Measurements from ENCODE around the gene PTPRZ1.

The PTPRZ1 gene

GRCh38 chr7:122072924-122073599 lies 200.1 kb downstream of the PTPRZ1 start:
- TF ChIP-seq SPI1 (IDR thresholded peaks at IDR 0.05; ENCODE audit: borderline replicate concordance, low read depth) (no peak), REST (IDR thresholded peaks at IDR 0.05; ENCODE audit: insufficient replicate concordance, low read depth) (no peak), POLR2AphosphoS5 (IDR thresholded peaks at IDR 0.05; ENCODE audit: low read depth) (no peak), GABPA (IDR thresholded peaks at IDR 0.05; ENCODE audit: low read depth) (no peak)
- TF ChIP-seq, protein P1, sequence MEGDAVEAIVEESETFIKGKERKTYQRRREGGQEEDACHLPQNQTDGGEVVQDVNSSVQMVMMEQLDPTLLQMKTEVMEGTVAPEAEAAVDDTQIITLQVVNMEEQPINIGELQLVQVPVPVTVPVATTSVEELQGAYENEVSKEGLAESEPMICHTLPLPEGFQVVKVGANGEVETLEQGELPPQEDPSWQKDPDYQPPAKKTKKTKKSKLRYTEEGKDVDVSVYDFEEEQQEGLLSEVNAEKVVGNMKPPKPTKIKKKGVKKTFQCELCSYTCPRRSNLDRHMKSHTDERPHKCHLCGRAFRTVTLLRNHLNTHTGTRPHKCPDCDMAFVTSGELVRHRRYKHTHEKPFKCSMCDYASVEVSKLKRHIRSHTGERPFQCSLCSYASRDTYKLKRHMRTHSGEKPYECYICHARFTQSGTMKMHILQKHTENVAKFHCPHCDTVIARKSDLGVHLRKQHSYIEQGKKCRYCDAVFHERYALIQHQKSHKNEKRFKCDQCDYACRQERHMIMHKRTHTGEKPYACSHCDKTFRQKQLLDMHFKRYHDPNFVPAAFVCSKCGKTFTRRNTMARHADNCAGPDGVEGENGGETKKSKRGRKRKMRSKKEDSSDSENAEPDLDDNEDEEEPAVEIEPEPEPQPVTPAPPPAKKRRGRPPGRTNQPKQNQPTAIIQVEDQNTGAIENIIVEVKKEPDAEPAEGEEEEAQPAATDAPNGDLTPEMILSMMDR (IDR thresholded peaks at IDR 0.05; ENCODE audit: insufficient read depth, low read length), result no peak
- H3K27ac ChIP-seq (replicated peaks), result no peak overlapping the region
- H3K4me3 ChIP-seq (replicated peaks; ENCODE audit: insufficient read depth, low read length), result no peak overlapping the region
- H3K27me3 ChIP-seq (ENCODE audit: insufficient read depth, poor library complexity, severe bottlenecking), result no peaks in the 10 kb centered on the region
- DNase-seq (ENCODE audit: low read depth in 1 of 2, low spot score in 1 of 2), result no peak

DNA sequence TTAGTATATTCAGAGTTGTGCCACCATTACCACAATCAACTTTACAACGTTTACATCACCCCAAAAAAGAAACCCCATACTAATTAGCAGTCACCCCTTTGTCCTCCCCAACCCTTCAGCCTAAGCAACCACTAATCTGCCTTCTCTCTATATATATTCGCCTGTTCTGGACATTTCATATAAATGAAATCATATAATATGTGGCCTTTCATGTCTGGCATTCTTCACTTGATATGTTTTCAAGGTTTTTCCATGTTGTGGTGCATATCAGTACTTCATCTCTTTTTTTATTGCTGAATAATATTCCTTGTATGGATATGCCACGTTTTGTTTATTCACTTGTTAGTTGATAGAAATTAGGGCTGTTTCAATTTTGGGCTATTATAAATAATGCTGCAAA lies 200.7 kb downstream of the PTPRZ1 start:
- no peak for DNase-seq (ENCODE audit: low read depth in 1 of 2, low spot score in 1 of 2)
- H3K27me3 ChIP-seq (ENCODE audit: insufficient read depth, poor library complexity, severe bottlenecking), result no peaks in the 10 kb centered on the region
- no peak overlapping the region for H3K4me3 ChIP-seq (replicated peaks; ENCODE audit: insufficient read depth, low read length)
- no peak for TF ChIP-seq GABPA (IDR thresholded peaks at IDR 0.05; ENCODE audit: low read depth)
- no peak for TF ChIP-seq SPI1 (IDR thresholded peaks at IDR 0.05; ENCODE audit: borderline replicate concordance, low read depth)
- TF ChIP-seq POLR2AphosphoS5 (IDR thresholded peaks at IDR 0.05; ENCODE audit: low read depth), result no peak
- no peak for TF ChIP-seq REST (IDR thresholded peaks at IDR 0.05; ENCODE audit: insufficient replicate concordance, low read depth)
- no peak overlapping the region for H3K27ac ChIP-seq (replicated peaks)

DNA sequence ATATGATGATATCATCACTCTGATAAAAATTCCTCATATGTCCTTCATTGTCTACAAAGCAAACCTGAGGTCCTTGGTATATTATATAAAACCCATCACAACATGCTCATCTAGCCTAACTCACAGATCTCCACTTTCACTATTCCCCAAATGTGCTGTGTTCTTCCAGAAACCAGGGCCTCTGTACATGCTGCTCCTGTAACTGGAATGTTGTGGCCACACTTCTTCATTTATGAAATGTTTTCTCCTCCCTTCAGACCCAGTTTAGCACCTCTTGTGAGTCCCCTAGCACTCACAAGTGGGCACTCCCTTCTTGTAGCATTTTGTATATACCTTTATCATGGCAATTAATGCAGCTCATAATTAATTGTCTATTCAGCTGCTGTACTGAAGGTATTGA lies 209.2 kb downstream of the PTPRZ1 start:
- H3K27me3 ChIP-seq (ENCODE audit: insufficient read depth, poor library complexity, severe bottlenecking), result no peaks in the 10 kb centered on the region
- TF ChIP-seq, protein P1 (IDR thresholded peaks at IDR 0.05; ENCODE audit: insufficient read depth, low read length), result no peak
- TF ChIP-seq GABPA (IDR thresholded peaks at IDR 0.05; ENCODE audit: low read depth) (no peak), POLR2AphosphoS5 (IDR thresholded peaks at IDR 0.05; ENCODE audit: low read depth) (no peak), SPI1 (IDR thresholded peaks at IDR 0.05; ENCODE audit: borderline replicate concordance, low read depth) (no peak), REST (IDR thresholded peaks at IDR 0.05; ENCODE audit: insufficient replicate concordance, low read depth) (no peak)
- H3K27ac ChIP-seq (replicated peaks), result no peak overlapping the region
- no peak overlapping the region for H3K4me3 ChIP-seq (replicated peaks; ENCODE audit: insufficient read depth, low read length)
- no peak for DNase-seq (ENCODE audit: low read depth in 1 of 2, low spot score in 1 of 2)

Measured in HL-60 (cell line).